ENCODE results near the gene RNF213.

The RNF213 gene

DNA sequence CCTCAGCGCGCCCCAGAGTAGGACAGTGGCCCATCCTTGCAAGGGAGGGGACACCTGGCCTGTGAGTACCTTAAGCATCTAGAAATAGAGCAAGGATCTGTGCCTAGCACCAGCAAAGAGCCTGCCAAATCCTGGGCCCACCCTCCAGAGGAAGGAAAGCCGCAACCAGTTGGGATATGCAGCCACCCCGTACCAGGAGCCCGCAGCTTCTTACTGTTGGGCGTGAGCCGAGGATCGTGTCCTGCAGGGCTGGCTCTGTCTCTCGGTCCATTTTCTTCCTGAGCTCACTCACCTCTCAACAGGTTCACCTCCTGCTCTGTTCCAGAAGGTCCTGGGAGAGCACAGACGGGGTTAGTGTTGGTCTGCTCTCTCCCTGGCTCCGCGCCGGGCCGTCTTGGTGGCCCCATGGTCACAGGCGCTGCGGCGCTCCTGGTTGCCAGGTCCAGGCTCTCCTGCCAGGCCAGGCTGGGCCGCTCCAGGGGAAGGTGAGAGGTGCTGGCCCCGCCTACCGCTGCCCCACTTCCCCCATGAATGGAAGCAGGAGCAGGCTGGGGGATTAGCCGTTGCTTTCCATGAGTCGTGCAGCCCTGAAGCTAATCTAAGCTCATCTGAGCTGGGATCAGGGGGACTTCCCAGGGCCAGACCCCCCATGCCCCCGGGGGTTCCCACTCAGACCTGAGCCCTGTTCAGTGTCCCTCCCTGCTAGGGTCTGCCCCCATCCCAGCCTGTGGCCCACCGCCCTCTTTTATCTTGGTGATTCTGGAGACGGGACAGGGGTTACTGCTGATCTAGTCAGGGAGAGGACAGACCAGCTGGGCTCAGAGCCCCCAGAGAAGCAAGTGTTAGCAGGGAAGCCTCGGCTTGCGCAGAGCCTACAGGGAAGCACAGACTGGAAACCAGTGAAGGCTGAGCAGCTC is 167.0 kb downstream of the RNF213 start:
- no peak for DNase-seq (ENCODE audit: low read depth)
- no peak overlapping the region for H3K4me3 ChIP-seq (ENCODE audit: low read depth, low read length)
- TF ChIP-seq POLR2A (IDR thresholded peaks at IDR 0.05; ENCODE audit: extremely low read depth, insufficient read length) (no peak), MYC (IDR thresholded peaks at IDR 0.05; ENCODE audit: low read depth, low read length) (no peak)
- TF ChIP-seq, protein P1, sequence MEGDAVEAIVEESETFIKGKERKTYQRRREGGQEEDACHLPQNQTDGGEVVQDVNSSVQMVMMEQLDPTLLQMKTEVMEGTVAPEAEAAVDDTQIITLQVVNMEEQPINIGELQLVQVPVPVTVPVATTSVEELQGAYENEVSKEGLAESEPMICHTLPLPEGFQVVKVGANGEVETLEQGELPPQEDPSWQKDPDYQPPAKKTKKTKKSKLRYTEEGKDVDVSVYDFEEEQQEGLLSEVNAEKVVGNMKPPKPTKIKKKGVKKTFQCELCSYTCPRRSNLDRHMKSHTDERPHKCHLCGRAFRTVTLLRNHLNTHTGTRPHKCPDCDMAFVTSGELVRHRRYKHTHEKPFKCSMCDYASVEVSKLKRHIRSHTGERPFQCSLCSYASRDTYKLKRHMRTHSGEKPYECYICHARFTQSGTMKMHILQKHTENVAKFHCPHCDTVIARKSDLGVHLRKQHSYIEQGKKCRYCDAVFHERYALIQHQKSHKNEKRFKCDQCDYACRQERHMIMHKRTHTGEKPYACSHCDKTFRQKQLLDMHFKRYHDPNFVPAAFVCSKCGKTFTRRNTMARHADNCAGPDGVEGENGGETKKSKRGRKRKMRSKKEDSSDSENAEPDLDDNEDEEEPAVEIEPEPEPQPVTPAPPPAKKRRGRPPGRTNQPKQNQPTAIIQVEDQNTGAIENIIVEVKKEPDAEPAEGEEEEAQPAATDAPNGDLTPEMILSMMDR (IDR thresholded peaks at IDR 0.05; ENCODE audit: low read depth, low read length), result no peak
- TF ChIP-seq, protein P2, sequence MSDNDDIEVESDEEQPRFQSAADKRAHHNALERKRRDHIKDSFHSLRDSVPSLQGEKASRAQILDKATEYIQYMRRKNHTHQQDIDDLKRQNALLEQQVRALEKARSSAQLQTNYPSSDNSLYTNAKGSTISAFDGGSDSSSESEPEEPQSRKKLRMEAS (IDR thresholded peaks at IDR 0.05; ENCODE audit: low read depth, low read length), result no peak

DNA sequence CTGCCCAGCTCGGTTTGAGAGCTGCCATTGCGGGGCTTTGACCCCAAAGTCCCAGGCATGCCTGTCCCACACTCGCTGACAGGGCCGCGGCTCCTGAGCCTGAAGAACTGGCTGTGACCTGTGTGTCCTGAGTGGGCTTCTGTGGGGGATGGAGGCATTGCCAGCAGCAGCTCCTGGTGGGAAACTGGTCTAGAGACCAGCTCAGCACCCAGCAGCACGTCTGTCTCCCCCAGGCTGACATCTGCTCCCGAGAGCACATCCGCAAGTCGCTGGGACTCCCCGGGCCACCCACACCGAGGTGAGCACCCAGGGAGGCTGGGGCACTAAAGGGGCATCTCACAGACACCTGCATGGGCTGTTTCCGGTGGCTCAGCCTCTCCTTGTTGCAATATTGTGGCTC is 167.7 kb downstream of the RNF213 start:
- TF ChIP-seq, protein P2 (IDR thresholded peaks at IDR 0.05; ENCODE audit: low read depth, low read length), result no peak
- TF ChIP-seq, protein P1 (IDR thresholded peaks at IDR 0.05; ENCODE audit: low read depth, low read length), result no peak
- no peak for TF ChIP-seq MYC (IDR thresholded peaks at IDR 0.05; ENCODE audit: low read depth, low read length)
- no peak for TF ChIP-seq POLR2A (IDR thresholded peaks at IDR 0.05; ENCODE audit: extremely low read depth, insufficient read length)
- no peak overlapping the region for H3K4me3 ChIP-seq (ENCODE audit: low read depth, low read length)
- no peak for DNase-seq (ENCODE audit: low read depth)

DNA sequence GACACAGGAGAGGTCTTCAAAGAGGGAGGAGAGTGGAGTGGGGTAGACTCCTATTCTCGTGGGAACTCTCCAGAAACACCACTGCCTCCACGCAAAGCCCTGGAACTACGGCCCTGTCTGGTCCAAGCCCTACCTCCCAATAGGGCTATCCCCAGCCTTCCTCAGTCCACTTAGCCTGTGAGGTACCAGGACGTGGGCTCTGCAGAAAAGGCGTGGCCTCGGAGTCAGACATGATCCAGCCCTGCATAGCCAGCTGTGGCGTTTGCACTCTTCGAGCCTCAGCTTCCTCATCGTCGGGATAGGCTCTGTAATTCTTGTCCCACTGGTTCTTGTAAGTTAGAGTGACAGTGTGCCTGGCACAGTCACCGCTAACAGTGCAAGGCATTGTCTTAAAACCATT is 168.1 kb downstream of the RNF213 start:
- DNase-seq (ENCODE audit: low read depth), result no peak
- TF ChIP-seq MYC (IDR thresholded peaks at IDR 0.05; ENCODE audit: low read depth, low read length) (no peak), POLR2A (IDR thresholded peaks at IDR 0.05; ENCODE audit: extremely low read depth, insufficient read length) (no peak)
- TF ChIP-seq, protein P2 (IDR thresholded peaks at IDR 0.05; ENCODE audit: low read depth, low read length), result no peak
- TF ChIP-seq, protein P1 (IDR thresholded peaks at IDR 0.05; ENCODE audit: low read depth, low read length), result no peak
- no peak overlapping the region for H3K4me3 ChIP-seq (ENCODE audit: low read depth, low read length)

DNA sequence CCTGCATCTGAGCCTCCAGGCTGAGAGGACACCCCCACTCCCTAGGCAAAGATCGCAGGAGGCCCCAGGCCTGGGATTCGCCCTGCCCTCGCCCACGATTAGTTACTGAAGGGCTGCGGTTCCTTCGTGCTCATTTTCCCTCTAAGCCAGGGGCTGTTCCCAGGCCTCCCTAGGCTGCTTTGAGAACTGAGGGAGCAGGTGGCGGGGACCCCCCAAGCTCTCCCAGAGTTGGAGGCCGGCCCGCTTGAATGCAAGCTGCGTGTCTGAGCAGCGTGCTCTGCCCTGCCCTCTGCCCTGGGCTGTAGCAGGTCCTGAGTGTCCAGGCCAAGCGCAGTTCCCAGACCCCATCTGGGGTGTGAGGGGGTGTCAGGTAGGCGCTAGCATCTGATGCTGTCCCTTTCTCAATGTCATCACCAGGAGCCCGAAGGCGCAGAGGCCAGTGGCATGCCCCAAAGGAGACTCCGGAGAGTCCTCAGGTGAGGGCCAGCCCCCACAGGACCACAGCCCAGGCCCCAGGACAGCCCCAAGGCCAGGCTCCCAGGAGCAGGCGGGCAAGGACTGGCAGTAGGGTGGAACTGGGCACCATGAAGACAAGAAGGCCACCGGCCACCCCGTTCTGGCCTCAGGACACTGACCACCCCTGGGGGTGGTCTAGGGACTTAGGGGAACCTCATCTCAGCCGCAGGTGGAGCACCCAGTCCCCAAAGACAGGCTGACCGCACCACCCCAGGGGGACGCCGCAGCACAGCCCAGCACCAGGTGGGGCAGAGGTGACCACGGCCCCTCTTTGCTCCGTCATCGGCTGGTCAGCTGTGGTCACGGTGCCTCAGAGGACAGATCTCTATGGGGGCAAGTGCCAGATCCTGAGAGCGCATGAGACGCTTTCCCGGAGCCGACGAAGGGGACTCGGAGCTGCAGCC is 169.0 kb downstream of the RNF213 start:
- H3K4me3 ChIP-seq (ENCODE audit: low read depth, low read length), result no peak overlapping the region
- TF ChIP-seq MYC (IDR thresholded peaks at IDR 0.05; ENCODE audit: low read depth, low read length) (no peak), POLR2A (IDR thresholded peaks at IDR 0.05; ENCODE audit: extremely low read depth, insufficient read length) (no peak)
- TF ChIP-seq, protein P2 (IDR thresholded peaks at IDR 0.05; ENCODE audit: low read depth, low read length), result no peak
- TF ChIP-seq, protein P1 (IDR thresholded peaks at IDR 0.05; ENCODE audit: low read depth, low read length), result no peak
- no peak for DNase-seq (ENCODE audit: low read depth)

DNA sequence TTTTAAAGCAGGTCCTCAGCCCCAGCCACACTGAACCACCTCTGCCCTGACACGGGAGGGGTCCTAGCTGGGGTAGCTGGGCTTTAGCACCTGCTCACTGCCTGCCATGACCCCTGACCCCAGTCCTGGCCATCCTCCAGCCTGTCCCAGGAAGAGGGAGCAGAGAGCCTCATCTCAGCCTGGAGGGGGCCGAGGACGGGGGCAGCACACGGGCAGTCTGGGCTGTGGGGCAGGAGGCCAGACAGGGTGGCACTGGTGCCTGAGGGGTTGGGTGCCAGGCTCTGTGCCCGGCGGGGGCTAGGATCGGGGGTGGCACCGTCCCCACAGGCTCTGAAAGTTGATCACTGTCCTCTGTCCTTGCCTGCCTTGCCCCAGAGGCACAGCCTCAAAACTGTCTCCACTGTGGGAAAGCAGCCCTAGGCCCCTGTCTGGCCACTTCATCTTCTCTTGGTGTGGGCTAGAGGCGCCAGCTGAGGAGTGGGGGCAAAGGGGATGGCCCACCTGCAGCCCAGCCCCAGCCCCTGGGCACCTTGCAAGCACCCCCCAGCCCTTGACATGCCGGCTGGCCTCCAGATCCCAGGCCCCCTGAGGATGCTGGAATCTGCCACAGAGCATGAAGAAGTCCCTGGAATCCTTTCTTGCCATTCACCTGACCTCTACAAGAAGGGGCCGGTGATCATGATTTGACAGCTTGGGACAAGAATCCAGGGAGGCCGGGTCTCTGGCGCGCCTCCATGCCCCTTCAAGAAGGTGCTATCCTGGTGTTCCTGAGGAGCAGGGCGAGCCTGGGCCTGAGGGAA is 170.0 kb downstream of the RNF213 start:
- H3K4me3 ChIP-seq (ENCODE audit: low read depth, low read length), result no peak overlapping the region
- DNase-seq (ENCODE audit: low read depth), result no peak
- no peak for TF ChIP-seq POLR2A (IDR thresholded peaks at IDR 0.05; ENCODE audit: extremely low read depth, insufficient read length)
- TF ChIP-seq, protein P2 (IDR thresholded peaks at IDR 0.05; ENCODE audit: low read depth, low read length), result no peak
- TF ChIP-seq, protein P1 (IDR thresholded peaks at IDR 0.05; ENCODE audit: low read depth, low read length), result no peak
- TF ChIP-seq MYC (IDR thresholded peaks at IDR 0.05; ENCODE audit: low read depth, low read length), result no peak

Data from NB4 (cell line).